ENCODE data around the gene GNAO1.

DNA sequence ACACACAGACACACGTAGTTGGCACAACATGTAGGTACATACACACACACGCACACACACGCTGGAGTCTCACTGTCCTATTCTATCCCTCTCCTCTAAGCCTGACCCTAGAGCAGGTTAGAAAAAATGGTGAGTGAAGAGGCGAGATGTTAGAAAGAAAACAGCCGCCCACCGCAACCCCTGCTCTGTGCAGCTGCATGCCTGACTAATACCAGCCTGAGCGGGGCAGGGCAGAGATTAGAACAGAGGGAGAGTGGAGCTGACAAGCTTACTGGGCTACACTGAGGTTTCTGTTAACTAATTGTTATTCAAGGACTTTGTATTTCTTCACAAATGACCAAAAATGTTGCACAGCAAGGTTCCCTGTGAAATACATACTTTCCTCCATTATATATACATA is 174.3 kb downstream of the GNAO1 start:
- TF ChIP-seq ZNF274 (CRISPR knock-in tag; IDR thresholded peaks at IDR 0.05) (no peak), ZBTB21 (CRISPR knock-in tag; IDR thresholded peaks at IDR 0.05) (no peak), ZFP36 (IDR thresholded peaks at IDR 0.05; ENCODE audit: borderline replicate concordance, low read depth, low read length, partially characterized antibody) (no peak), EP300 (IDR thresholded peaks at IDR 0.05; ENCODE audit: low read depth in 2 of 2, low read length in 2 of 2) (no peak), EP300 (CRISPR knock-in tag; IDR thresholded peaks at IDR 0.05; ENCODE audit: borderline replicate concordance) (no peak), GABPA (IDR thresholded peaks at IDR 0.05; ENCODE audit: low read depth, low read length) (no peak), GABPA (CRISPR knock-in tag; IDR thresholded peaks at IDR 0.05; ENCODE audit: low read depth) (no peak), JUN (CRISPR knock-in tag; IDR thresholded peaks at IDR 0.05) (no peak), ZNF713 (CRISPR knock-in tag; IDR thresholded peaks at IDR 0.05) (no peak)
- TF ChIP-seq, protein P1, sequence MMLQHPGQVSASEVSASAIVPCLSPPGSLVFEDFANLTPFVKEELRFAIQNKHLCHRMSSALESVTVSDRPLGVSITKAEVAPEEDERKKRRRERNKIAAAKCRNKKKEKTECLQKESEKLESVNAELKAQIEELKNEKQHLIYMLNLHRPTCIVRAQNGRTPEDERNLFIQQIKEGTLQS (CRISPR knock-in tag; IDR thresholded peaks at IDR 0.05), result no peak
- TF ChIP-seq, protein P2, sequence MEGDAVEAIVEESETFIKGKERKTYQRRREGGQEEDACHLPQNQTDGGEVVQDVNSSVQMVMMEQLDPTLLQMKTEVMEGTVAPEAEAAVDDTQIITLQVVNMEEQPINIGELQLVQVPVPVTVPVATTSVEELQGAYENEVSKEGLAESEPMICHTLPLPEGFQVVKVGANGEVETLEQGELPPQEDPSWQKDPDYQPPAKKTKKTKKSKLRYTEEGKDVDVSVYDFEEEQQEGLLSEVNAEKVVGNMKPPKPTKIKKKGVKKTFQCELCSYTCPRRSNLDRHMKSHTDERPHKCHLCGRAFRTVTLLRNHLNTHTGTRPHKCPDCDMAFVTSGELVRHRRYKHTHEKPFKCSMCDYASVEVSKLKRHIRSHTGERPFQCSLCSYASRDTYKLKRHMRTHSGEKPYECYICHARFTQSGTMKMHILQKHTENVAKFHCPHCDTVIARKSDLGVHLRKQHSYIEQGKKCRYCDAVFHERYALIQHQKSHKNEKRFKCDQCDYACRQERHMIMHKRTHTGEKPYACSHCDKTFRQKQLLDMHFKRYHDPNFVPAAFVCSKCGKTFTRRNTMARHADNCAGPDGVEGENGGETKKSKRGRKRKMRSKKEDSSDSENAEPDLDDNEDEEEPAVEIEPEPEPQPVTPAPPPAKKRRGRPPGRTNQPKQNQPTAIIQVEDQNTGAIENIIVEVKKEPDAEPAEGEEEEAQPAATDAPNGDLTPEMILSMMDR (CRISPR knock-in tag; IDR thresholded peaks at IDR 0.05), result no peak
- TF ChIP-seq, protein P3, sequence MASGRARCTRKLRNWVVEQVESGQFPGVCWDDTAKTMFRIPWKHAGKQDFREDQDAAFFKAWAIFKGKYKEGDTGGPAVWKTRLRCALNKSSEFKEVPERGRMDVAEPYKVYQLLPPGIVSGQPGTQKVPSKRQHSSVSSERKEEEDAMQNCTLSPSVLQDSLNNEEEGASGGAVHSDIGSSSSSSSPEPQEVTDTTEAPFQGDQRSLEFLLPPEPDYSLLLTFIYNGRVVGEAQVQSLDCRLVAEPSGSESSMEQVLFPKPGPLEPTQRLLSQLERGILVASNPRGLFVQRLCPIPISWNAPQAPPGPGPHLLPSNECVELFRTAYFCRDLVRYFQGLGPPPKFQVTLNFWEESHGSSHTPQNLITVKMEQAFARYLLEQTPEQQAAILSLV (CRISPR knock-in tag; IDR thresholded peaks at IDR 0.05; ENCODE audit: borderline replicate concordance), result no peak
- TF ChIP-seq, protein P4, sequence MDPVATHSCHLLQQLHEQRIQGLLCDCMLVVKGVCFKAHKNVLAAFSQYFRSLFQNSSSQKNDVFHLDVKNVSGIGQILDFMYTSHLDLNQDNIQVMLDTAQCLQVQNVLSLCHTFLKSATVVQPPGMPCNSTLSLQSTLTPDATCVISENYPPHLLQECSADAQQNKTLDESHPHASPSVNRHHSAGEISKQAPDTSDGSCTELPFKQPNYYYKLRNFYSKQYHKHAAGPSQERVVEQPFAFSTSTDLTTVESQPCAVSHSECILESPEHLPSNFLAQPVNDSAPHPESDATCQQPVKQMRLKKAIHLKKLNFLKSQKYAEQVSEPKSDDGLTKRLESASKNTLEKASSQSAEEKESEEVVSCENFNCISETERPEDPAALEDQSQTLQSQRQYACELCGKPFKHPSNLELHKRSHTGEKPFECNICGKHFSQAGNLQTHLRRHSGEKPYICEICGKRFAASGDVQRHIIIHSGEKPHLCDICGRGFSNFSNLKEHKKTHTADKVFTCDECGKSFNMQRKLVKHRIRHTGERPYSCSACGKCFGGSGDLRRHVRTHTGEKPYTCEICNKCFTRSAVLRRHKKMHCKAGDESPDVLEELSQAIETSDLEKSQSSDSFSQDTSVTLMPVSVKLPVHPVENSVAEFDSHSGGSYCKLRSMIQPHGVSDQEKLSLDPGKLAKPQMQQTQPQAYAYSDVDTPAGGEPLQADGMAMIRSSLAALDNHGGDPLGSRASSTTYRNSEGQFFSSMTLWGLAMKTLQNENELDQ (CRISPR knock-in tag; IDR thresholded peaks at IDR 0.05; ENCODE audit: borderline replicate concordance), result no peak
- TF ChIP-seq, protein P5, sequence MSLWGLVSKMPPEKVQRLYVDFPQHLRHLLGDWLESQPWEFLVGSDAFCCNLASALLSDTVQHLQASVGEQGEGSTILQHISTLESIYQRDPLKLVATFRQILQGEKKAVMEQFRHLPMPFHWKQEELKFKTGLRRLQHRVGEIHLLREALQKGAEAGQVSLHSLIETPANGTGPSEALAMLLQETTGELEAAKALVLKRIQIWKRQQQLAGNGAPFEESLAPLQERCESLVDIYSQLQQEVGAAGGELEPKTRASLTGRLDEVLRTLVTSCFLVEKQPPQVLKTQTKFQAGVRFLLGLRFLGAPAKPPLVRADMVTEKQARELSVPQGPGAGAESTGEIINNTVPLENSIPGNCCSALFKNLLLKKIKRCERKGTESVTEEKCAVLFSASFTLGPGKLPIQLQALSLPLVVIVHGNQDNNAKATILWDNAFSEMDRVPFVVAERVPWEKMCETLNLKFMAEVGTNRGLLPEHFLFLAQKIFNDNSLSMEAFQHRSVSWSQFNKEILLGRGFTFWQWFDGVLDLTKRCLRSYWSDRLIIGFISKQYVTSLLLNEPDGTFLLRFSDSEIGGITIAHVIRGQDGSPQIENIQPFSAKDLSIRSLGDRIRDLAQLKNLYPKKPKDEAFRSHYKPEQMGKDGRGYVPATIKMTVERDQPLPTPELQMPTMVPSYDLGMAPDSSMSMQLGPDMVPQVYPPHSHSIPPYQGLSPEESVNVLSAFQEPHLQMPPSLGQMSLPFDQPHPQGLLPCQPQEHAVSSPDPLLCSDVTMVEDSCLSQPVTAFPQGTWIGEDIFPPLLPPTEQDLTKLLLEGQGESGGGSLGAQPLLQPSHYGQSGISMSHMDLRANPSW (CRISPR knock-in tag; IDR thresholded peaks at IDR 0.05; ENCODE audit: borderline replicate concordance), result no peak
- TF ChIP-seq, protein P6, sequence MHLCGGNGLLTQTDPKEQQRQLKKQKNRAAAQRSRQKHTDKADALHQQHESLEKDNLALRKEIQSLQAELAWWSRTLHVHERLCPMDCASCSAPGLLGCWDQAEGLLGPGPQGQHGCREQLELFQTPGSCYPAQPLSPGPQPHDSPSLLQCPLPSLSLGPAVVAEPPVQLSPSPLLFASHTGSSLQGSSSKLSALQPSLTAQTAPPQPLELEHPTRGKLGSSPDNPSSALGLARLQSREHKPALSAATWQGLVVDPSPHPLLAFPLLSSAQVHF (CRISPR knock-in tag; IDR thresholded peaks at IDR 0.05), result no peak
- TF ChIP-seq, protein P7, sequence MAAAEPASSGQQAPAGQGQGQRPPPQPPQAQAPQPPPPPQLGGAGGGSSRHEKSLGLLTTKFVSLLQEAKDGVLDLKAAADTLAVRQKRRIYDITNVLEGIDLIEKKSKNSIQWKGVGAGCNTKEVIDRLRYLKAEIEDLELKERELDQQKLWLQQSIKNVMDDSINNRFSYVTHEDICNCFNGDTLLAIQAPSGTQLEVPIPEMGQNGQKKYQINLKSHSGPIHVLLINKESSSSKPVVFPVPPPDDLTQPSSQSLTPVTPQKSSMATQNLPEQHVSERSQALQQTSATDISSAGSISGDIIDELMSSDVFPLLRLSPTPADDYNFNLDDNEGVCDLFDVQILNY (CRISPR knock-in tag; conservative IDR thresholded peaks at IDR 0.05), result no peak

Data from HepG2 (cell line).